GM19351 (cell line): ENCODE results near the gene SPATA2.

Experiments used
- ATAC-seq: cut with Tn5 transposase; IDR thresholded peaks from one replicate; pipeline ENCODE4 v1.9.1; 2021; ENCODE audit warnings: mild to moderate bottlenecking, moderate library complexity; ENCODE audit not compliant: unreplicated experiment

The SPATA2 gene

GRCh38 chr20:49887251-49888211 is 27.8 kb downstream of the SPATA2 start:
- ATAC-seq = no peak

DNA sequence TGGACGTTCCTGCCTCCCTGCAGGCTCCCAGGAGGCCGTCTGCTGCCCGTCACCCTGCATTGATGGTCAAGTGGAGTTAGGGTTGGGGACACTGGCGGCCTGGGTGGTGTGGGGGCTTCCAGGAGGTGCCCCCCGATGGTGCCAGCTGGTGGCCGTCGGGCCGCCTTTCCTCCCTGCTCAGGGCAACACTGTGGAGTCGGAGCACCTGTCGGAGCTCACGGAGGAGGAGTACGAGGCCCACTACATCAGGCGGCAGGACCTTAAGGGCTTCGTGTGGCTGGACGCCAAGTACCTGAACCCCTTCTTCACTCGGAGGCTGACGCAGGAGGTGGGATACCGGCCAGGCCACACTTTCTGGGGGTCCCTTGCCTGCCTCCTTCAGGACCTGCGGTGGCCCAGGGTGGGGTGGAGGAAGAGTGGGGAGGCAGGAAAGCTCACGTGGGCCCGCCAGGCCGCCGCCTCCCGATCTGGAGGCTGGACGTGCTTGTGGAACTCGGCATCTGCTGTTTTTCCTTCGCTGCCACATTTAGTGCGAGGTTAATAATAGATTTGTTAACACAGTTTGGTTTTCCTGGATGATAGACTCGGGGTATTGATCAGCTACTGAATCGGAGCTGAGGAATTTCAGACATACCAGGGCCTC is 28.6 kb downstream of the SPATA2 start:
- ATAC-seq = no peak

DNA sequence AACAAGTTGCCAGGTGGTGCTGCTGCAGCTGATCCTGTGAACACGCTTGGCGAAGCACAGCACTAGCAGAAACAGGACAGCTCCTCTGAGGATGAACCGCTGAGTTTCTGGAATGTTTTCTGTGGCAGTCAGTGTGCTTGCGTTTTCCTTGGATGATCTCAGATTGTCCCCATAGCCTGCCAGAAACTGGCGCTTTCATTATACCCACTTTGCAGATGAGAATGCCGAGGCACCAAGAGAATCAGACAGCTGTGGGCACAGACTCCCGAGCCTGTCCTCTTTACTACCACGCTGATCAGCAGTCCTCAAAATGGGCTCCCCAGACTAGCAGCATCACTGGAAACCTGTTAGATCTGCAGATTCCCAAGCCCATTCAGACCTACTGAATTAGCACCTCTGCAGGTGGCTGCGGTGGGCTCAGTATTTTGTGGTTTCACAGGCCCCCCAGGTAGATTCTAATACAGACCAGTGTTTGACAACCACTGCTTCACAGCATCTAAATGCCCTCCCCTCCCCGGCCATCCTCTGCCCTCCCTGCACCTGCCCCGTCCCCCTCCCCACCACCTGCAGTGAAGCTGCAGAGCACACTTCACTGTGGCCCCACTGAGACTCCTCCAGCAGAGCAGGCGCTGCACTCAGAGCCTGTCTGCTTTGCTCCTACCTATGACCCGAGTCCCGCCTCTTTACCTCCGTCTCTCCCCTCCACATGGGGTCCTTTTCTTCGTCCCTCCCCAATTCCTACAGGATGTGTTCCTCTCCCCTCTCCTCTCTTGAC is 29.6 kb downstream of the SPATA2 start:
- no peak for ATAC-seq

DNA sequence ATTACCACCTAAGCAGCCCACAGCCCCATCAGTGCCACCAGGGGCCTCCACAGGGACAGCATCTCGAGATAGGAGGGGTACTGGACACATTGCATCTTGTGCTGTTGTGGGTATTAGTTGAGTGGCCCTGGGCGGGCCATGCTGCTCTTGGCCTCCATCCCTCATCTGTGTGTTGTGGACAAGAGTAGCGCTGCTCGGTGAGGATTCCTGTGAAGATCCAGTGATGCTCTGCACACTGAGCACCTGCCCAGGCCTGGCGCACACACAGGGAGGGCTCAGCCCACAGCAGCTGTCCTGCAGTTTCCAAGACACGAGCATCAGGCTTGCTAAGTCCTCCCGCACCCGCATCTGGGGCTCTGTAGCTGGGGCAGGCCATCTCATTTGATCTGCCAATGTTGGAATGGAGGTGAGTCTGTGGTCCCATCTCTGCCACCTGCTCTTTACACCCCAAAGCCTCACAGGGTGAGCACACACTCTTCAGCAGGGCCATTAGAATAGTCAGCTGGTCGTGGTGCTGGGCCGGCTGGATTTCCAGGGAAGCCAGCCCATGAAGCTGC is 32.0 kb downstream of the SPATA2 start:
- no peak for ATAC-seq

GRCh38 chr20:49882171-49882970 is 33.0 kb downstream of the SPATA2 start:
- ATAC-seq = no peak

DNA sequence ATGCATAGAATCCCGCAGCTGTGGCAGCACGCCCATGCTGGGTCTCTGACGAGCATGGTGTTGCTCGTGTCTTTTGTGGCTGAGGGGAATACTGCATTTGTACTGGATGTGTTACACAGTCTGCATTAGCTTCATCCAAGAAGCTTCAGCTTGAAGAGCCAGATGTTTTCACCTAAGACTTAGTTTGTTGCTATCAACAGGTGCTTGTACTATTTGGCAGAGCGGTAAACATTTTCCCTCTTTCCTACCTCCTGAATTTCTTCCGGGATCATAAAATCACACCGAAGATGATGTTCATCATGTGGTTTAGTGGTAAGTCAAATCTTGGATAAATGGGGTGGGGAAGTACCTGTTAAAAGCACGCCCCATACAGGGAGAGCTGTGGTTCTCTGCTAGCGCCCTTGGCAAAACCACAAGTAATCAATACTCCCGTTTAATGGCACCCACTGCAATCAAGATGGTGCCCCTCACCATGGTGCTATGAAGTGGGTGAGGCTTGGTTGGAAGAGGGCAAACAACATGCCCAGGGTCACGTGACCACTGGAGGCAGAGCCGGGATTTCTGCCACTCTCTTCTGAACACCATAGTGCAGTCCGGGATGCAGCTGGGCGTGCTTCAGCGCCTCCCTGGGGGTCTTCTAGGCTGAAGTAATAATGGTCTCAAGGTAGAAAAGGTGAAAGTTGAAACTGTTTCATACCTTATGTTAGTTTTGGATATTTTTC is 34.4 kb downstream of the SPATA2 start:
- no peak for ATAC-seq

DNA sequence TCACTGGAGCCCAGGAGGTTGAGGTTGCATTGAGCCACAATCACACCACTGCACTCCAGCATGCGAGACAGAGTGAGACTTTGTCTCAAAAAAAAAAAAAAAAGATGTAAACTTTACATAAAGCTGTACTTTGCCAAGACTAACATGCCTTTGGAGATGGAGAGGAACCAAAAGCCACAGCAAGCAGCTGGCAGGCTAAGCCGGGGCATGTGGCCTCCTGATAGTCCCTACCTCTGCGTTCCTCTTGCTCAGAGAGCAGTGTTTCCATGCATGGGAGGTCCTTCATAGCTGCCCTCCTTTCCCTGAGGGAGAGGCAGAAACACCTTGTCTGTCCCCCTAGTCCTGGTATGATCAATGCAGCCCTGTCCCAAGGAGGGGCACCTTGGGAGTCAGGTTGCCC is 35.2 kb downstream of the SPATA2 start:
- ATAC-seq = no peak

- ATAC-seq = no peak
Observed at GRCh38 chr20:49878977-49879376, 36.4 kb downstream of the SPATA2 start.

- ATAC-seq = no peak
Observed at GRCh38 chr20:49877386-49877921, 37.9 kb downstream of the SPATA2 start.

DNA sequence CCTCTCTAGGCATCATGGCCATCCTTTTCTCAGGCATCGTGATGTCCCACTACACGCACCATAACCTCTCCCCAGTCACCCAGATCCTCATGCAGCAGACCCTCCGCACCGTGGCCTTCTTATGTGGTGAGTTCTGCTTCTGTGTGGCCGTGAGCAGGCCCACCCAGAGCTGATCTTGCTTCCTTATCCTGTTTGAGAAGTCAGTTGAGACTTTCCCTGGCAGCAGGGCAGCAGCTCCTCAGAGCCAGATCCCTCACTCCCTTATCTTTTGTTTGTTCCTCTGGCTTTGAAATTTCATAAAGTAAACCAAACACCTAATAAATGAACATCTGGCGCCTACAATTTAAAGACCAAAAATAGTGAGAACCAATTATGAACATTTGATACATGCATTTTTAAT is 40.6 kb downstream of the SPATA2 start:
- no peak for ATAC-seq

- no peak for ATAC-seq
Observed at GRCh38 chr20:49872056-49872455, 43.3 kb downstream of the SPATA2 start.

DNA sequence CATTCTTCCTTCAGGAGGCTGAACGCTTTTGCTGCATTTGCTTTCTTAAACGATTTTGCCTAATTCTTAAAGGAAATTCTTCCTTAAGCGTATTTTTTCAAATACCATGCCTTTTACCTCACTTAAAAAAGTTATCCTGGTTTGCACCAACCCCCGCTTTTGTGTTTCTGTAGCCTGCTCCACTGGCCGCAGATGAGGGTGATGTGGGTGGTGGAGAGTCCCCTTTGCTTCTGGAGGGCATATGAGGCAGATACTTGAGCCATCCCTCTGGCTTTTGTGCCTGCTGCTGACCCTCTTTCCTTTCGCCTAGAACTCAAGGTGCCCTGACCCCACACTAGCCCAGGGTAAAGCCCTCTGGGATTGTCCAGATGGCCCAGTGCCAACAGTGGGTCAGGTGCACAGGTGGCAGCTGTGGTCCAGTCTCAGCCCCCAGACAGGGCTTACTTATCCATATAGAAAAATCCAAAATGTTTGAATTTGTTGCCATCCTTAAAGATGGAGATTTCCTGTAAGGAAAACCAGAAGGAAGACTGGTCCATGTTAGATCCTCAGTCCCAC is 43.9 kb downstream of the SPATA2 start:
- no peak for ATAC-seq

GRCh38 chr20:49870261-49870660 is 45.1 kb downstream of the SPATA2 start:
- no peak for ATAC-seq

GRCh38 chr20:49868964-49869363 is 46.4 kb downstream of the SPATA2 start:
- no peak for ATAC-seq

- no peak for ATAC-seq
Observed at GRCh38 chr20:49868538-49868937, 46.8 kb downstream of the SPATA2 start.

DNA sequence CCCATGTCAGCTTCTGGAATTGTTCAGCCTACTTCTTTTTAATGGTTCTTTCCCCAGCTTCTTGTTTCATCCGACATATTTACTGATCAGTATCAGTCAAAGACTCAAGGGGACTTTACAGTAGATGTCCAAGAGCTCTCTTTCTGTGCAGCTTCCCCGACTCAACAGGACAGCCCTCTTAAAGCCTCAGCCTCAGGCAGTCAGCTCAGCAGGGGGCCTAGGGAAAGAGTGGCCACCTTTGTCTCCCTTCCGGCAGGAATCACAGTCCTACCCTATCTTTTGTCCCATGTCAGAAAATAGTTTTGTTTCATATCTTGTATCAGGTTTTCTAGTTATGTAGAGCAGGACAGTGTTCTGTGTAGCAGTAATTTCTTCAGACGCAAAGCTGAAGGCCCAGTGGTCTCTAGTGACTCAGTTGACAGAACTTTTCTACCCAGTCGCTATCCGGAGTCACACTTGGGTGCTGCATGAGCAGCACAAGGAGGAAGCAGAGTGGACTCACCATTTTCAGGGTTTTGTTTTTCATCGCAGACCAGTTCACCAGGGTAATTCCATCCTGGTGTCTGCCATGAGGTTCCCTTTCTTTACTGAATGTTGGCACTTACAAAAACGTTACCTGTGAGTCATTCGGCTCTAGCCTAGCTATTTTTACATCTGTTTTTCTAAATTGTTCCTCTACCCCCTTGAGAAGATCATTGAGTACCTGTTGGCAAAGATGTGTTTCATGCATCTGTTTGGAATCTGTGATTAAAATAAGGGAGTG is 47.7 kb downstream of the SPATA2 start:
- no peak for ATAC-seq

DNA sequence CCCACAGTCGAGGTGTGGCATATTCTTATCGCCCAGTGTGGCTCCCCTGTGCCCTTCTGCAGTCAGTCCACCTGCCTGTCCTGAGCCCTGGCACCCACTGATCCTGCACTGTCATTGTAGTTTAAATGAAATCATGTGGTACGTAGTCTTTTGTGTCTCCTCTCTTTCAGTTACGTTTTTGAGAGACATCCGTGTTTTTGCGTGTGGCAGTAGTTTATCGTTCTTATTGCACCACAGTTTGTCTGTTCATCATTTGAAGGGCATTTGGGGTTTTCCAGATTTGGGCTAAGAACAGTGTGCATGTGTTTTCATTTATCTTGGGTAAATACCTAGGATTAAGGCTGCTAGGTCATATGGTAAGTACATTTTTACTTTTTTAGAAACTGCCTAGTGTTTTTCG is 49.3 kb downstream of the SPATA2 start:
- ATAC-seq = no peak

GRCh38 chr20:49865559-49865958 is 49.8 kb downstream of the SPATA2 start:
- no peak for ATAC-seq
